Vagina (tissue), 2 donors: ENCODE data around the gene KYAT1. TPM values are rescaled to one million over a fixed set of nuclear protein-coding genes. Genes with fewer than 3 reads are reported as not detected.
"Not testable (repeated sequence)": the region's sequence is repeated elsewhere in the genome, so short reads cannot be mapped to it uniquely, and the experiment has no call there.

Source experiments
- DNase-seq, 2 donors: peaks; one replicate each; pipeline ENCODE4 v3.0.0-alpha.2; 2017; ENCODE audit errors: extremely low spot score in 2 of 2
- H3K27ac ChIP-seq: fragments of 200-600 bp; sonication (generic); one replicate; pipeline ENCODE4 v1.5.1; 2019
- H3K27me3 ChIP-seq: fragments of 200-600 bp; sonication (generic); one replicate; pipeline ENCODE4 v1.5.1; 2019
- H3K36me3 ChIP-seq, 2 donors: fragments of 200-600 bp; sonication (generic); one replicate each; pipeline ENCODE4 v1.5.1; 2017 to 2019
- H3K4me1 ChIP-seq: fragments of 200-600 bp; sonication (generic); one replicate; pipeline ENCODE4 v1.5.1; 2019
- H3K4me3 ChIP-seq, 2 donors: fragments of 200-600 bp; sonication (generic); 1 replicate in 1 of 2; 2 replicates in 1 of 2; pipeline ENCODE4 v1.5.1; 2016 to 2019
- H3K9me3 ChIP-seq: fragments of 200-600 bp; sonication (generic); one replicate; pipeline ENCODE4 v1.5.1; 2019
- CTCF ChIP-seq, 3 experiments: fragments of 450-650 bp in 2 of 3; fragments of 200-600 bp in 1 of 3; sonication (generic) in 1 of 3; IDR thresholded peaks; one replicate each; pipeline ENCODE4 v1.5.1; 2017 to 2019; ENCODE audit warnings: antibody characterized with exemption in 3 of 3, mild to moderate bottlenecking in 2 of 3, moderate library complexity in 2 of 3
- POLR2A ChIP-seq, 2 donors: fragments of 450-650 bp; IDR thresholded peaks; one replicate each; pipeline ENCODE4 v1.6.1; 2017; ENCODE audit warnings: antibody characterized with exemption in 2 of 2, mild to moderate bottlenecking in 2 of 2, moderate library complexity in 2 of 2
- POLR2AphosphoS5 ChIP-seq, 2 donors: sonication (generic); formaldehyde crosslinking; IDR thresholded peaks; one replicate each; pipeline ENCODE4 v1.9.0; 2017; ENCODE audit warnings: antibody characterized with exemption in 2 of 2, mild to moderate bottlenecking in 2 of 2, low read depth in 1 of 2; ENCODE audit not compliant: insufficient read depth in 1 of 2
- intact Hi-C: fragments of 100-400 bp; cut with DNase I; formaldehyde crosslinking; loops from one replicate; pipeline ENCODE4 v1.15.1; 2023
- total RNA-seq: library from RNA; depleted of rRNA; stranded (reverse); fragments of >200 nt; gene quantifications from one replicate; pipeline ENCODE4 v1.2.3, GENCODE V29; 2016

KYAT1 gene
- total RNA-seq, 1 donor from 2014 or later: 11.0 TPM

DNA sequence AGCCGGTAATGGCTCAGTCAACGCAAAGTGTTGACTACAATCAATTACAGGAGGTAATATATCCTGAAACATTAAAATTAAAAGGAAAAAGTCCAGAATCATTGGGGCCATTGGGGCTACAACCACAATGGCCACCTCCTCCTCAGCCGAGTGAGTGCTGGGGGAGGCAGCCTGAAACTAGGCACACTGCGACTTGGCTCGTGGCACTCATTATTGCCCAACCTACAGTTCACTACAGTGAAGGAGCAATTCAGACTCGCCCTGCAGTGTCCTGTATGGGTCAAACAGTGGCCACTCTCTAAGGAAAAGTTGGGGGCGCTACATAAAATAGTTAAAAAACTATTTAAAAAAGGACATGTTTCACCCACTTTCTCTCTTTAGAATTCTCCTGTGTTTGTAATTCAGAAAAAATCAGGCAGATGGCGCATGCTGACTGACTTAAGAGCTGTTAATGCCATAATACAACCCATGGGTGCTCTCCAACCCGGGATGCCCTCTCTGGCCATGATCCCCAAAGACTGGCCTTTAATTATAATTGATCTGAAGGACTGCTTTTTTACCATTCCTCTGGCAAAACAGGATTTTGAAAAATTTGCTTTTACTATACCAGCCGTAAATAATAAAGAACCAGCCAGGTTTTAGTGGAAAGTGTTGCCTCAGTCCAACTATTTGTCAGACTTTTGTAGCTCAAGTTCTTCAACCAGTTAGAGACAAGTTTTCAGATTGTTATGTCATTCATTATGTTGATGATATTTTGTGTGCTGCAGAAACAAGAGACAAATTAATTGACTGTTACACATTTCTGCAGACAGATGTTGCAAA is 29.8 kb downstream of the KYAT1 start:
- H3K4me1 ChIP-seq, H3K36me3 ChIP-seq, intact Hi-C loops, DNase-seq, H3K9me3 ChIP-seq, H3K4me3 ChIP-seq, H3K27me3 ChIP-seq, H3K27ac ChIP-seq: not testable (repeated sequence)
- peak in 1 of 2 donors; percentile 16 for TF ChIP-seq POLR2AphosphoS5 (IDR thresholded peaks at IDR 0.05; ENCODE audit: insufficient read depth in 1 of 2, low read depth in 1 of 2)
- TF ChIP-seq CTCF (IDR thresholded peaks at IDR 0.05): peak in 2 of 3 experiments; percentile 43 to 54

GRCh38 chr9:128851024-128851423 is 30.7 kb downstream of the KYAT1 start:
- H3K9me3 ChIP-seq, H3K27me3 ChIP-seq, H3K4me3 ChIP-seq, H3K27ac ChIP-seq, intact Hi-C loops, H3K36me3 ChIP-seq, DNase-seq, H3K4me1 ChIP-seq: not testable (repeated sequence)

DNA sequence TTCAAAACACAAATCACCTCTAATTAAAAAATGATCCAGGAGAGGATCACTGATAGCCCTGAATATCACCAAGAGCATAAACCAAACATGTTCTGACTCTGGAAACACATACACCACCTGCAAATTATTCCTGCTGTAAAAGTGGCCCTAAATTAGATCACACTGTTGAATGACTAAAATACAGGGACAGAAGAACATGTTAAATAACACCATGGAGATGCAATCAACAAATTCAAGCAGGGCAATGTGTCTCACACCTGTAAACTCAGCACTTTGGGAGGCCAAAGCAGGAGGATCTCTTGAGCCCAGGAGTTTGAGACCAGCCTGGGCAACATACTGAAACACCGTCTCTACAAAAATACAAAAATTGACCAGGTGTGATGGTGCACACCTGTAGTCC is 33.9 kb downstream of the KYAT1 start:
- DNase-seq: no peak
- no peak overlapping the region for H3K4me3 ChIP-seq
- intact Hi-C loops: no loop called here

GRCh38 chr9:128846680-128847030 is 35.1 kb downstream of the KYAT1 start:
- Histone ChIP-seq H3K4me3 (no peak overlapping the region), H3K27me3 (no peaks in the 10 kb centered on the region), H3K9me3 (no peaks in the 10 kb centered on the region), H3K27ac (no peak overlapping the region), H3K36me3 (peaks cover 0 to 8% of the 10 kb centered on the region in 2 donors), H3K4me1 (peaks cover 5% of the 10 kb centered on the region)
- intact Hi-C loops: no loop called here
- DNase-seq: no peak
- no peak for TF ChIP-seq POLR2A (IDR thresholded peaks at IDR 0.05)
- no peak for TF ChIP-seq CTCF (IDR thresholded peaks at IDR 0.05)
- no peak for TF ChIP-seq POLR2AphosphoS5 (IDR thresholded peaks at IDR 0.05; ENCODE audit: insufficient read depth in 1 of 2, low read depth in 1 of 2)

More for the DNA sequence above, 33.9 kb downstream of the KYAT1 start:
- Histone ChIP-seq H3K36me3 (no peaks in the 10 kb centered on the region), H3K4me1 (peaks cover 5% of the 10 kb centered on the region), H3K27ac (no peak overlapping the region), H3K9me3 (no peaks in the 10 kb centered on the region), H3K27me3 (no peaks in the 10 kb centered on the region)
- TF ChIP-seq CTCF (IDR thresholded peaks at IDR 0.05) (no peak), POLR2AphosphoS5 (IDR thresholded peaks at IDR 0.05; ENCODE audit: insufficient read depth in 1 of 2, low read depth in 1 of 2) (no peak), POLR2A (IDR thresholded peaks at IDR 0.05) (no peak)

DNA sequence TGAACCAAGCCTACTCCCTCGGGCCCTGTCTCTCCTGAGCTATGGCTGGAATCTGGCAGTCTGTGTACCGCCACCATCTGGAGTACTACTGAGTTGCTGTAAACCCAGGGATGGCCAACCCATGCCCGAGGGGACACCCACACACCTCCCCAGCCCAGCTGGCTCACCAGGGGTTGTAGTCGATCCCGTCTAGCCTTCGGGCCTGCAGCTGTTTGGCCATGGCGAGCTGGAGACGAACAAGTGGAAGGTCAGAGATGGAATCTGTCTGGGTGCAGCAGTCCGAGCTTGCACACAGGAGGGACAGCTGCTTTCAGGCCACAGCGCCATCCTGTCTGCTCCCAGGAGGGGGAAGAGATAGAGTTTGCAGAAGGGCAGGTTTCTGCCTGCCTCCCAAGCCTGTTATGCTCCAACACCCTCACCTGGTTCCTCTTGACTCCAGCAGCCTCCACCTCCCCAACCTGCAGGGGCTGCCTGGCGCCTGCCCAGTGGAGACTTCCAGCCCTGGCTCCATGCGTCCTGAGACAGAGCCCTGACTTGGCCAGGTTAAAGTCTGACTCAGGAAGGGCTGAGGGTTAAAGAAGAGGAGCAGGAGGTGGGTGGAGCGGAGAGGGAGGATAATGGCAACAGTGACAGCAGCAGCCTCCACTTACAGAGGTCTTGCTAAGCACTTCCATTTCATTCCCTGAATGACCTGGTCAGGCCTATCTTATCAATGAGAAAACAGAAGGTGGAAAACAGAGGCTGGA is 36.4 kb downstream of the KYAT1 start:
- intact Hi-C loops: no loop called here
- peaks cover 5% of the 10 kb centered on the region for H3K4me1 ChIP-seq
- DNase-seq: no peak
- peaks cover 0 to 8% of the 10 kb centered on the region in 2 donors for H3K36me3 ChIP-seq
- no peak overlapping the region for H3K4me3 ChIP-seq
- no peaks in the 10 kb centered on the region for H3K9me3 ChIP-seq
- H3K27ac ChIP-seq: no peak overlapping the region
- no peaks in the 10 kb centered on the region for H3K27me3 ChIP-seq
- TF ChIP-seq CTCF (IDR thresholded peaks at IDR 0.05): no peak
- TF ChIP-seq POLR2A (IDR thresholded peaks at IDR 0.05): no peak
- no peak for TF ChIP-seq POLR2AphosphoS5 (IDR thresholded peaks at IDR 0.05; ENCODE audit: insufficient read depth in 1 of 2, low read depth in 1 of 2)

DNA sequence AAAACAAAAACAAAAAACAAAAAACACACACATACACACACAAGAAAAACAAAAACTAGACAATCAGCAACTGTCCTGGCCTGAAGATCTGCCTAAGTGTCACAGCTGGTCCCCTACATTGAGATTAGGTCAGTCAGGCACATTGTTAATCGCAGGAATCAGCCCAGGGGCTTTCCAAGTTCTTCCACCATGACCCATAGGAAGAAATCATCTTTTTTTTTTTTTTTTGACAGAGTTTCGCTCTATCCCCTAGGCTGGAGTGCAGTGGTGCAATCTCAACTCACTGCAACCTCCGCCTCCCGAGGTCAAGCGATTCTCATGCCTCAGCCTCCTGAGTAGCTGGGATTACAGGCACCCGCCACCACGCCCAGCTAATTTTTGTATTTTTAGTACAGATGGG is 38.6 kb downstream of the KYAT1 start:
- H3K27me3 ChIP-seq, intact Hi-C loops, H3K4me1 ChIP-seq, H3K27ac ChIP-seq, H3K9me3 ChIP-seq, DNase-seq, H3K4me3 ChIP-seq, H3K36me3 ChIP-seq: not testable (repeated sequence)
